Stimulated activated CD8-positive, alpha-beta memory T cell treated with anti-CD3 and anti-CD28 coated beads, Interleukin-4, amount 100 ng/mL, for 1 hour (primary cell): ENCODE measurements around the gene CYSTM1.
A peak's percentile ranks its signal among the peaks of the same experiment; 100 is the strongest.

Source experiments
- DNase-seq, 2 donors: peaks; one replicate each; pipeline ENCODE4 v3.0.0-alpha.2; 2020; ENCODE audit warnings: low read depth in 2 of 2, low spot score in 1 of 2

Gene CYSTM1

DNA sequence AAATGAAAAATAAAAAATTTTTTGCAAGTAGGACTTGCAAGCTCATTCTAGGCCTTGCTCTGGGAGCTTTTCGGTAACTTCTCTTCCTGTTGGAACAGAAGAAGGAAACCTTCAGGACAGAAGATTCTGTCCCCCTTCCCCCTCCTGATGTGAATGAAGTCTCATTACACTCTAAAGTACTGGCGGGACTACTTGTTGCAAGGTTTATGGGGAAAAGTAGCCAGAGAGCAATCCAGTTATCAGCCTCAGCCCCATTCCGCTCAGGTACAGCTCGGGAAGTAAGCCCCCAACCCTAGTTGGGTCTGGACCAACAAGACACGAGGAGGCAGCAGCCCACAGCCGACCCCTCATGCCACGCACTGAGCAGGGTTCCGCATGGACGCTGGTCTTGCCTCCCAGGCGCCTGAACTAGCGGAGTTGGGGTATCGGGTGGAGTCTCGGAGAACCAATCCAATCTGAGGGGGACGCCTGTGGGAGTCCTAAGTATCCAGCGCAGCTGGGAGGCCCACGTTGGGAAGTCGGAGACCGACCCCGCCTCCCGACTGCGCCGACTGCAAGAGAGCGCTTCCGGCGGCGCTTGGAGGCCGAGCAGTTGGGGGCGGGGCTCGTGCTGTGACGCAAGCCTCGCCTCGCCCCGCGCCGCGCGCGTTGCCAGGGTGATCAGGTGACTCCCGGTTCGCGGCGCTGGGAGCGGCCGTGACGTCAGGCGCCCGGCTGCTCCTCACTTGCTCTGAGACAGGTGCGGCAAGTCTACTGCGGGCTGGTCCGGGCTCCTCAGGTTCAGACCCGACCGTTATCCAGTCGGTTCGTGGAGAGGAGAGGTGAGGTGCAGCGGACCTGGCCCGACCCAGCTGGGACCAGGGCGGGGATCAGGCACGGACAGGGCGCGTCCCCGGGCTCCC, at the start of gene CYSTM1:
Gene CYSTM1 (plus strand): TSS at position 724 of the 902 bp plus-strand sequence. CDS start 19,278 bp downstream, outside the sequence.
- peak; percentile 87 to 90 for DNase-seq

DNA sequence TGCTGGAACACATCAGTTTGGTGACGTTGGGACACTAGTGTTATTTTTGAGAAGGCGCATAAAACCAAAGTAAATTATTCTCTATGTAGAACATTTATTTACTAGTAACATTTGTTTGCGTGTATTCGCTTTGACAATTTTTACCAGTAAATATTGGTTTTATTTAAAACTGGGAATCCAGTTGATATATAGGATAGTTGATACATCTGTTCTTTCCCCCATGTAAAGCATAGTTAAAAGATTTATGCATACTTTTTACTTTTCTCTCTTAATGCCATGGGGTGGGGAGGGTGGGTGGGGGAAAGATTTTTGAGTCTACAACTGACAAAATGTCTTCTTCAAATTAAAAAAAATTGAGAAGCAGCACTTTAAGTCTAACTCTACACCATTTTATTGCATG, 49.4 kb upstream of the CYSTM1 start, which contains the start of gene IGIP:
Gene IGIP (plus strand): TSS at position 301 of the 400 bp plus-strand sequence. CDS start 2,540 bp downstream, outside the sequence.
- no peak for DNase-seq

- no peak for DNase-seq
These were observed 48.5 kb upstream of the CYSTM1 start for GRCh38 chr5:140126315-140127012.

GRCh38 chr5:140128376-140128775, 46.6 kb upstream of the CYSTM1 start:
- DNase-seq = no peak

- no peak for DNase-seq
These were observed 43.8 kb upstream of the CYSTM1 start for GRCh38 chr5:140130949-140131733.

DNA sequence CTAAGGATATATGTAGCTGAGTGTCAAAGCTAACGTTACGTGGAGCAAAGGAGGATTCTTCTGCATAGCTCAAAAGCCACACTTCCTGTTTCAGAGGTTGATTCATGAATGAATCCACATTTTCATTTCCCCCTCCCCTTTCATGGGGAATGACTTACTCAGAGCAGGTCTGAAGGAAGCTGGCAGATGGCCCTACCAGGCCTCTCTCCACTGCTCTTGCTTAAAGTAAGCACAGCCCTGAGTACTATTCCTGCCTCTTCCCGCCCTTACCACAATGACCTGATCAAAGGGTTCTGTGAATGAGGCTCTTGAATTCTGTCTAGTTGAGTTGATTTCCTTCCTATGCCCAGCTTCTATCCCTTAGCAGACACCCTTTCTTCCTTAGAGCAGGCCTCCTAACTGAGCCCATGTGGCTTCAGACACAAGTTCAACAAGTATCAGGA, 43.0 kb upstream of the CYSTM1 start:
- DNase-seq = no peak

DNA sequence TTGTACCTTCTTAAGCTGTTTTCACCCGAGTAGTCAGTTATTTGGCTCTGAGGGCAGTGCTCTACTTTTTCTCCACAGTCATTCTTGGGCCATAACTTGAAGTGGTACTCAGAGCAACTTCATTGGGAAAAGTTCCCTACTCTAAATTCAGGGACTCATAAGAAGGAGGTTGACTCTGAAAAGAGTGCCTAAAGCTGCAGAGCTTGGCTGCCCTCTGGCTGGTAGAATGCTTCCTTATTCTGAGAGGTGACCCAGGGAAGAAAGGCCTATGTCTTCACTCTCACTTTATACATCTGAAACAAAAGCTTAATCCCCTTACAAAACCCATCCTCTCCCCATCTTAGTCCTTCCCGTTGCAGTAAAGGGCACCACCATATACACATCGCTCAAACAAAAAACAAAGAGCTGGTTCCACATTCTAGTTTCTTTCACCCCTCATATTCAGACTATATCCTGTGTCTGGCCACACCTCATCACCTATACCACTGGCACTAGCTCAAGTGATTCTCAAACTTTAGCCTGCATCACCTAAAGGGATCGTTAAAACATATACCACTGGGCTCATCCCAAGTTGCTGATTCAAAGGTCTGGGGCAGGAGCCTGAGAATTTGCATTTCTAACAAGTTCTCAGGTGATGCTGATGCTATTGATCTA, 41.3 kb upstream of the CYSTM1 start:
- no peak for DNase-seq

DNA sequence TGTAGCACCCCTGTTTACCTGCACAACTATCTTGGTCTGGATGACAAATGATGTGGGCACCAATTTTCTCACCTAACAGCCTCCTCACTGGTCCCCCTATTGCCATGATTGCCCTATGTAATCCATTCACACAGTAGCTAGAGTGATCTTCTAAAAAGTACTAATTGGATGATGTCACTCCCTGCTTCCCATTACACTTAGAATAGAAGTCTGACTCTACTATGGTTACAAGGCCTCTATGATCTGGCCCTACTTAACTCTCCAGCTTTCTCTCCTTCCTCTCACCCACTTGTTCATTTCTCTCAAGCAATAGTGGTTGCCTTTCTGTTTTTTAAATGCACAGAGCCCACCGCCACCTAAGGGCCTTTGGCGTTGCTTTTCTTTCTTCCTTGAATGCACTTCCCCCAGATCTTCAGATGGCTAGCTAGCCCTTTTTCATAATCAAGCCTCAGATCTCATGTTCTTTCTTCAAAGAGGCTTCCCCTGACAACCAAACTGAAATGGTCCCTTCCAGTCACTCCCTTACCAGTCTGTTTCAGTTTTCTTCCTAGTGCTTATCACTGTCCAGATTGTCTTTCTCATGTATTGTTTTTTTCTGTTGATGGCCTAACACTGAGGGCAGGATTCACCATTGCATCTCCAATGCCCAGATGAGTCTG, 40.6 kb upstream of the CYSTM1 start:
- no peak for DNase-seq

DNA sequence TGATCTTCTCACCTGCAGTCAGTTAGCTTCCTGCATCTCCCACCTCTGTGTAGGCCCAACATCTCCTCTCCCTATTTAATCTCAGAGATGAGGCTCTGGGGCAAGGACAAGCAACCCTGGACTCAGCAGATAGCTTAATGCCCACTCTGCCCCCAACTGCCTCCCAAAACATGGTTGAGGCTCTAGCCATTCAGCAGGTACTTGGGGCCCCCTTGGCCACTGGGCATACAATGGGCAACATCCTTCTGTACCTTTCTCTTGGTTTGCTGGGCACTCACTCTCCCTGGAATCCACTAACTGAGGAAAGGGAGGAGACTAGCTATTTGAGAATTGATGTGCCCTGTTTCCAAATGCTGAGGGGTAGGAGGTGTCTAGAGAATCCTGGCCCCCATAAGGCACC, 39.9 kb upstream of the CYSTM1 start:
- DNase-seq = no peak

DNA sequence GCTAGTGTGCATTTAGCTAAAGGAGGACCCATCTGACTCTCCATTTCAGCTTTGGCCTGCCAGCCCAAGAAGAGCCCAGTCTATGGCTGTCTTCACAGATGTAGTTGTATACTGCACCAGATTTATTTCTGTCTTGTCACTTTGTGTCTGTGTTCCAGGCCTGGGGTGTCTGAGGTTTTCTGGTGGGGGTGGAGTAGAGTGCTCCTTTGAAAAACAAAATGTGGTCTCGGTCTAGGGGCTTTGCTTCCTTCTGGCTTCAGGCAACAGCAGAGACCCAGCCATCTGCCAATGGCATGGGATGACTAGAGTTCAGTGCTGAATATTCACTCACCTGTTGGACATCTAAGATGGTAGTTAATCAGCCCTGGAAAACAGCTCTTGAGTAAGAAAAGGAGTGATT, 38.4 kb upstream of the CYSTM1 start:
- DNase-seq = no peak

GRCh38 chr5:140140435-140140834, 34.6 kb upstream of the CYSTM1 start:
- DNase-seq = no peak

DNA sequence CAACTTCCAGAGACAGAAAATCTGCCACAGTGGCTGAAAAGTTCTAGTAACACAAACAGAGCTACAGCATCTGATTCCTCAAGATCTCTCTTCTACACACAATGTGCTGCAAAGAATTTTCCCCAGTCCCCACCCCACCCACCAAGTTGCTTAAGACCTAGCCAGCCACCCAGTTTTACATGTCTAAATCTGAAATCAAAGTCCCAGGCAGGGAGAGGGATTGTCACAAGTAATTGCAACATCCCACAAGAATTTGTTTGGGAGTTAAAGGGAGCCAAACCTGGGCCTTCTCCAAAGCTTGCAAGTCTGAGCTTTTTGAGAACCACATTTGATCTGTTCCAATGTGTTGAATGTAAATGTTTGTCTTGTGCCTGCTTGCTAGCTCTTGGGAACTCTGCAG, 33.7 kb upstream of the CYSTM1 start:
- DNase-seq = no peak

- DNase-seq = no peak
These were observed 32.7 kb upstream of the CYSTM1 start for GRCh38 chr5:140142246-140142645.

- no peak for DNase-seq
These were observed 32.1 kb upstream of the CYSTM1 start for GRCh38 chr5:140142856-140143255.

GRCh38 chr5:140143521-140144258, 31.3 kb upstream of the CYSTM1 start:
- no peak for DNase-seq

- no peak for DNase-seq
These were observed 29.7 kb upstream of the CYSTM1 start for GRCh38 chr5:140145256-140145655.

DNA sequence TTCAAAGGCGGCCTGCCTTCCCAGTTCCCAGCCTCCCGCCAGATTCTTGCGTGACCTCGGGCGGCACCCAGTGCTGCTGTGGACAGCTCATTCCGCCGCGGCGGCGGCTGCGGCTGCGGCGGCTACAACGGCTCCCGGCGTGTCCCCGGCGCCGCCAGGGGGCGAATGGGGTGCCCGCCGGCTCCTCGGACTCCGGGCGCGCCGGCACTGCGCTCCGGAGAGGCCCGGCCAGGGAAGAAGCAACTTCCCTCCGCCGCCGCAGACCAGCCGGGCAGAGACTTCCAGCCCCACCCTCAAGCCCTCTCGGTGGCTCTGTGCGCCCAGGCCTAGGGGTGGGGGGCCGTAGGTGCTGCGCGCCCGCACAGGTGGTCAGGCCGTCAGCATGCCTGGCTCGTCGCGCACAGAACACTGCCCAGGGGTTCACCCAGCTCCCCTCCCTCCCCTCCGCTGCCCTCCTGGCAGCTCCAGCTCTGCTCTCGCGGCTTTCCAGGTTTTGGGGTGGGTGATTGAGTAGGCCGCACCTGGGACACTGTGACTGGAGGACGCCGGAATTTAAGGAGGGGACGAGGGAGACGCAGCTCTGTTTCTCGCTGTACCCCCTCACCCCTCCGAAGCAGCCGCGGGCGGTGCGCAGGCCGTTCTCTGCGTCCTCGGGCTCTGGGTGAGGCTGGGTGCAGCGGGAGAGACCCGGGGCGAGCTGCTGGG, 29.0 kb upstream of the CYSTM1 start:
- DNase-seq = peak; percentile 11 to 18

GRCh38 chr5:140146523-140146842, 28.5 kb upstream of the CYSTM1 start:
- no peak for DNase-seq

GRCh38 chr5:140147460-140147859, 27.5 kb upstream of the CYSTM1 start:
- no peak for DNase-seq
